Fibroblast of lung (primary cell): Measurements from ENCODE around the gene DLG2. TPM values are rescaled to one million over a fixed set of nuclear protein-coding genes. Genes with fewer than 3 reads are reported as not detected.

ENCODE experiments used
- DNase-seq, 2 donors: peaks; one replicate each; pipeline versions ENCODE4 v3.0.0 to v3.0.0-alpha.2; 2010; ENCODE audit warnings: low read depth in 2 of 2
- H2AFZ ChIP-seq: 2 replicates; pipeline ENCODE4 v1.5.1; 2012; ENCODE audit warnings: low read length, control low read depth, inconsistent platforms
- H3K27ac ChIP-seq: 2 replicates; pipeline ENCODE4 v1.5.1; 2011; ENCODE audit warnings: low read length, control low read depth; ENCODE audit not compliant: insufficient read depth
- H3K27me3 ChIP-seq: 2 replicates; pipeline ENCODE4 v1.5.1; 2011; ENCODE audit warnings: mild to moderate bottlenecking, low read length; ENCODE audit not compliant: control insufficient read depth, insufficient read depth
- H3K36me3 ChIP-seq: 2 replicates; pipeline ENCODE4 v1.5.1; 2011; ENCODE audit warnings: low read length; ENCODE audit not compliant: control insufficient read depth, insufficient read depth
- H3K4me1 ChIP-seq: 2 replicates; pipeline ENCODE4 v1.5.1; 2011; ENCODE audit warnings: low read length; ENCODE audit not compliant: control insufficient read depth, insufficient read depth; ENCODE audit errors: extremely low read depth
- H3K4me2 ChIP-seq: 2 replicates; pipeline ENCODE4 v1.5.1; 2011; ENCODE audit warnings: low read length, control low read depth; ENCODE audit not compliant: insufficient read depth; ENCODE audit errors: extremely low read depth
- H3K4me3 ChIP-seq, 4 experiments: fragments of 200-600 bp in 1 of 4; sonication (generic) in 1 of 4; replicated peaks in 1 of 4; 2 replicates each; pipeline ENCODE4 v1.5.1; 2011 to 2016; ENCODE audit warnings: low read length in 4 of 4, low read depth in 3 of 4, mild to moderate bottlenecking in 3 of 4, control low read depth in 2 of 4, inconsistent platforms in 1 of 4, mixed read lengths in 1 of 4; ENCODE audit not compliant: insufficient read depth in 1 of 4; ENCODE audit errors: control extremely low read depth in 1 of 4
- H3K79me2 ChIP-seq: 2 replicates; pipeline ENCODE4 v1.5.1; 2012; ENCODE audit warnings: mild to moderate bottlenecking, low read length, inconsistent platforms; ENCODE audit not compliant: control insufficient read depth, insufficient read depth
- H3K9ac ChIP-seq: 2 replicates; pipeline ENCODE4 v1.5.1; 2011; ENCODE audit warnings: mild to moderate bottlenecking, low read length, control low read depth; ENCODE audit not compliant: insufficient read depth
- H3K9me3 ChIP-seq: 2 replicates; pipeline ENCODE4 v1.5.1; 2012; ENCODE audit warnings: low read depth, low read length; ENCODE audit not compliant: control insufficient read depth, insufficient read depth
- H4K20me1 ChIP-seq: 2 replicates; pipeline ENCODE4 v1.5.1; 2011; ENCODE audit warnings: low read length; ENCODE audit not compliant: control insufficient read depth, insufficient read depth; ENCODE audit errors: extremely low read depth
- EZH2 ChIP-seq: IDR thresholded peaks from 2 replicates; pipeline ENCODE4 v1.5.1; 2012; ENCODE audit warnings: low read length, control low read depth, mild to moderate bottlenecking; ENCODE audit errors: missing control alignments
- polyA plus RNA-seq, 2 donors: library from polyadenylated mRNA; depleted of rRNA in 1 of 2; stranded (reverse) in 1 of 2; unstranded in 1 of 2; fragments of >200 nt; gene quantifications; 2 replicates each; pipeline ENCODE4 v1.2.1, GENCODE V29; 2011 to 2012; ENCODE audit warnings: missing spikeins in 1 of 2
- total RNA-seq: library from RNA; depleted of rRNA; stranded (reverse); fragments of >200 nt; gene quantifications from 2 replicates; pipeline ENCODE4 v1.2.1, GENCODE V29; 2014
- TF ChIP-seq, protein P1 (sequence below), 2 donors: IDR thresholded peaks in 1 of 2; conservative IDR thresholded peaks in 1 of 2; 1 replicate in 1 of 2; 2 replicates in 1 of 2; pipeline ENCODE4 v1.5.1; 2011 to 2012; ENCODE audit warnings: low read length in 2 of 2, control low read depth in 1 of 2, inconsistent platforms in 1 of 2, low read depth in 1 of 2, mild to moderate bottlenecking in 1 of 2

Gene DLG2
- total and polyA plus RNA-seq, 2 donors (not counting 1 experiment from before 2014, with no cell fraction given), result 0.77 to 2.3 TPM

DNA sequence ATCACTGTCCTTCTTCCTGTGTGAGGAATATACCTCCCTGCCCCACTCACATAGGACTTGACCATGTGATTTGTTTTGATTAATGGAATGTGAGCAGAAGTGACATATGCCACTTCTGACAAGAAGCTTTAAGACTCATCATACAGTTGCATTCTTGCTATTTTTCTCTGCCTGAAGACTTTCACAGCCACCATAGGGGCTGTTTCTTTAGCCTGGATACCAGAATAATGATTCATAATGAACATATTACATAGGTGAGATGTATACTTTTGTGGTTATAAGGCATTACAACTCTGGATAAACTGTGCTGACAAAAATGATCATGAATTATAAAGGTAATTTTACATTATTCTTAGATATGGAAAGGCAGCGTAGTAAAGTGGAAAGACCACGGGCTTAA lies 798.0 kb downstream of the DLG2 start:
- no peaks in the 10 kb centered on the region for H3K27me3 ChIP-seq
- no peak overlapping the region for H2AFZ ChIP-seq
- no peaks in the 10 kb centered on the region for H3K36me3 ChIP-seq
- H3K4me2 ChIP-seq, result no peak overlapping the region
- H3K9me3 ChIP-seq, result no peaks in the 10 kb centered on the region
- no peak for TF ChIP-seq EZH2
- TF ChIP-seq, protein P1, sequence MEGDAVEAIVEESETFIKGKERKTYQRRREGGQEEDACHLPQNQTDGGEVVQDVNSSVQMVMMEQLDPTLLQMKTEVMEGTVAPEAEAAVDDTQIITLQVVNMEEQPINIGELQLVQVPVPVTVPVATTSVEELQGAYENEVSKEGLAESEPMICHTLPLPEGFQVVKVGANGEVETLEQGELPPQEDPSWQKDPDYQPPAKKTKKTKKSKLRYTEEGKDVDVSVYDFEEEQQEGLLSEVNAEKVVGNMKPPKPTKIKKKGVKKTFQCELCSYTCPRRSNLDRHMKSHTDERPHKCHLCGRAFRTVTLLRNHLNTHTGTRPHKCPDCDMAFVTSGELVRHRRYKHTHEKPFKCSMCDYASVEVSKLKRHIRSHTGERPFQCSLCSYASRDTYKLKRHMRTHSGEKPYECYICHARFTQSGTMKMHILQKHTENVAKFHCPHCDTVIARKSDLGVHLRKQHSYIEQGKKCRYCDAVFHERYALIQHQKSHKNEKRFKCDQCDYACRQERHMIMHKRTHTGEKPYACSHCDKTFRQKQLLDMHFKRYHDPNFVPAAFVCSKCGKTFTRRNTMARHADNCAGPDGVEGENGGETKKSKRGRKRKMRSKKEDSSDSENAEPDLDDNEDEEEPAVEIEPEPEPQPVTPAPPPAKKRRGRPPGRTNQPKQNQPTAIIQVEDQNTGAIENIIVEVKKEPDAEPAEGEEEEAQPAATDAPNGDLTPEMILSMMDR (conservative IDR thresholded peaks at IDR 0.05 in 1 of 2, IDR thresholded peaks at IDR 0.05 in 1 of 2; ENCODE audit: low read depth in 1 of 2, low read length in 2 of 2), result no peak
- no peaks in the 10 kb centered on the region for H4K20me1 ChIP-seq
- H3K4me3 ChIP-seq, result no peak overlapping the region
- H3K9ac ChIP-seq, result no peak overlapping the region
- H3K27ac ChIP-seq, result no peak overlapping the region
- no peaks in the 10 kb centered on the region for H3K4me1 ChIP-seq
- no peaks in the 10 kb centered on the region for H3K79me2 ChIP-seq
- DNase-seq, result no peak

- Histone ChIP-seq H4K20me1 (no peaks in the 10 kb centered on the region), H3K79me2 (no peaks in the 10 kb centered on the region), H2AFZ (no peak overlapping the region), H3K9me3 (no peaks in the 10 kb centered on the region), H3K36me3 (no peaks in the 10 kb centered on the region), H3K27ac (no peak overlapping the region), H3K4me3 (no peak overlapping the region), H3K4me2 (no peak overlapping the region), H3K9ac (no peak overlapping the region), H3K4me1 (no peaks in the 10 kb centered on the region), H3K27me3 (no peaks in the 10 kb centered on the region)
- TF ChIP-seq EZH2, result no peak
- TF ChIP-seq, protein P1 (conservative IDR thresholded peaks at IDR 0.05 in 1 of 2, IDR thresholded peaks at IDR 0.05 in 1 of 2; ENCODE audit: low read depth in 1 of 2, low read length in 2 of 2), result no peak
- DNase-seq, result no peak
Observed at GRCh38 chr11:84828616-84829015, 798.5 kb downstream of the DLG2 start.

DNA sequence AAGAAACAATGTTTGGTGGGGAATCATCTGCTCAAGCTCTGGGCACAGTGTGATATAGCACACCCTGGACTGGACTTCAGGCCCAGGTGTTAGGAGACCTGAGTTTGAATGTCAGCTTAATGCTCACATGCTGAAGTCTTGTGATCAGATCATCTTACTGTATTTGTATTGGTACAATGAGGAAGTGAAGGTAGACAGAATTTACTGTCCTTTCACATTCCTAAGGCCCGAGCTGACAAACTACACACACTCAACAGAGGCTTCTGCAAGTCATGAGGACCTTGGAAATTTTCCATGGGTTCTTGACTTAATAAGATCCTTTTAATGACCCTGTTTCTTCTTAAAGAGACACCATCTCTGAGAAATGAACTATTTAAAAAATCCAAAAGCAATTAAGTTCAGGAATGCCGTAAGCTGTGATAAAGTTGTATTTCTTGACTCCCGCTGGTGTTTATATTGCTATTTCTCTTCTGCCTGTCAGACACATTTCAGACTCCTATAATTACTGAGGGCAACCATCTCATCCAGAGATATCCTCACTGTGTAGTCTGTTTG lies 802.0 kb downstream of the DLG2 start:
- Histone ChIP-seq H4K20me1 (no peaks in the 10 kb centered on the region), H3K4me3 (no peak overlapping the region), H3K9me3 (no peaks in the 10 kb centered on the region), H3K9ac (no peak overlapping the region), H3K27ac (no peak overlapping the region), H3K4me2 (no peak overlapping the region), H2AFZ (no peak overlapping the region), H3K4me1 (no peaks in the 10 kb centered on the region), H3K79me2 (no peaks in the 10 kb centered on the region), H3K36me3 (no peaks in the 10 kb centered on the region), H3K27me3 (no peaks in the 10 kb centered on the region)
- DNase-seq, result no peak
- no peak for TF ChIP-seq EZH2
- TF ChIP-seq, protein P1 (conservative IDR thresholded peaks at IDR 0.05 in 1 of 2, IDR thresholded peaks at IDR 0.05 in 1 of 2; ENCODE audit: low read depth in 1 of 2, low read length in 2 of 2), result no peak
